GM15510 (cell line): ENCODE data around the gene AMPD2.

Experiments used
- POLR2A ChIP-seq: IDR thresholded peaks from 3 replicates; pipeline ENCODE4 v1.6.1; 2011; ENCODE audit warnings: borderline replicate concordance; ENCODE audit not compliant: insufficient read length; ENCODE audit errors: extremely low read depth

AMPD2 gene

GRCh38 chr1:109623601-109624161, 4.0 kb downstream of the AMPD2 start:
- TF ChIP-seq POLR2A = no peak

- TF ChIP-seq POLR2A = no peak
Measured at GRCh38 chr1:109624201-109625010, 4.8 kb downstream of the AMPD2 start.

- TF ChIP-seq POLR2A = no peak
Measured at GRCh38 chr1:109625176-109625575, 5.5 kb downstream of the AMPD2 start.

- TF ChIP-seq POLR2A = no peak
Measured at GRCh38 chr1:109625601-109626560, 6.2 kb downstream of the AMPD2 start.

- no peak for TF ChIP-seq POLR2A
Measured at GRCh38 chr1:109626682-109627408, 7.2 kb downstream of the AMPD2 start.

- TF ChIP-seq POLR2A = no peak
Measured at GRCh38 chr1:109627692-109628399, 8.2 kb downstream of the AMPD2 start.

- TF ChIP-seq POLR2A = no peak
Measured at GRCh38 chr1:109628540-109629321, 9.1 kb downstream of the AMPD2 start.

GRCh38 chr1:109629372-109630030, 9.9 kb downstream of the AMPD2 start:
- no peak for TF ChIP-seq POLR2A

- TF ChIP-seq POLR2A = no peak
Measured at GRCh38 chr1:109630081-109630897, 10.7 kb downstream of the AMPD2 start.

GRCh38 chr1:109630898-109631512, 11.4 kb downstream of the AMPD2 start:
- TF ChIP-seq POLR2A = no peak
